Right ventricle myocardium superior (tissue), 1 donor: ENCODE measurements around the gene ADAM12. TPM values are rescaled to one million over a fixed set of nuclear protein-coding genes. Genes with fewer than 3 reads are reported as not detected.

Source experiments
- ATAC-seq: fragments of 200-7000 bp; cut with Tn5 transposase; one replicate; pipeline ENCODE4 v1.9.1; 2020; ENCODE audit warnings: mild to moderate bottlenecking; ENCODE audit not compliant: poor library complexity
- DNase-seq: peaks from one replicate; pipeline ENCODE4 v3.0.0-alpha.2; 2020
- intact Hi-C: fragments of 100-400 bp; cut with DNase I; formaldehyde crosslinking; loops from one replicate; pipeline ENCODE4 v1.11.2; 2022
- total RNA-seq: library from RNA; stranded (reverse); fragmentation: NEBNext Ultra II Directional; extraction: Animal tissue kit (Norgen Biotek cat#: 25700); gene quantifications from one replicate; pipeline ENCODE4 v1.2.1, GENCODE V29; 2021
- donor health status: DM: no; HTN: yes; CAD: no; lungs with severe emphysema.

The ADAM12 gene
- total RNA-seq, 1 donor from 2014 or later, result 0.38 TPM

- intact Hi-C loops, result no loop called here
- DNase-seq (no peak), ATAC-seq (no peak)
These were observed 46.8 kb downstream of the ADAM12 start for GRCh38 chr10:126341491-126341890.

- intact Hi-C loops, result no loop called here
- ATAC-seq, result no peak
- no peak for DNase-seq
These were observed 50.9 kb downstream of the ADAM12 start for GRCh38 chr10:126337251-126337810.

- intact Hi-C loops, result no loop called here
- ATAC-seq (no peak), DNase-seq (no peak)
These were observed 51.5 kb downstream of the ADAM12 start for GRCh38 chr10:126336801-126337200.

GRCh38 chr10:126334272-126334671, 54.0 kb downstream of the ADAM12 start:
- intact Hi-C loops, result no loop called here
- no peak for ATAC-seq
- DNase-seq, result no peak

- ATAC-seq (no peak), DNase-seq (no peak)
- intact Hi-C loops, result no loop called here
These were observed 55.7 kb downstream of the ADAM12 start for GRCh38 chr10:126332576-126332975.

GRCh38 chr10:126331101-126331500, 57.2 kb downstream of the ADAM12 start:
- intact Hi-C loops, result no loop called here
- no peak for DNase-seq
- no peak for ATAC-seq

GRCh38 chr10:126324826-126325225, 63.5 kb downstream of the ADAM12 start:
- ATAC-seq (no peak), DNase-seq (no peak)
- intact Hi-C loops, result no loop called here

- no peak for DNase-seq
- no peak for ATAC-seq
- intact Hi-C loops, result no loop called here
These were observed 66.8 kb downstream of the ADAM12 start for GRCh38 chr10:126321440-126321839.

GRCh38 chr10:126317751-126318150, 70.5 kb downstream of the ADAM12 start:
- intact Hi-C loops, result no loop called here
- no peak for ATAC-seq

GRCh38 chr10:126315494-126316177, 72.6 kb downstream of the ADAM12 start:
- DNase-seq, result no peak
- intact Hi-C loops, result no loop called here
- no peak for ATAC-seq

More at GRCh38 chr10:126317751-126318150, 70.5 kb downstream of the ADAM12 start:
- DNase-seq, result no peak

- no peak for DNase-seq
- no peak for ATAC-seq
- intact Hi-C loops, result no loop called here
These were observed 73.3 kb downstream of the ADAM12 start for GRCh38 chr10:126314863-126315493.

- ATAC-seq (no peak), DNase-seq (no peak)
- intact Hi-C loops, result no loop called here
These were observed 76.1 kb downstream of the ADAM12 start for GRCh38 chr10:126312167-126312566.

- DNase-seq (no peak), ATAC-seq (no peak)
- intact Hi-C loops, result loop anchor here (10.0 kb wide), 1 partner anchor 325 kb away; no protein-coding TSS in a partner anchor
These were observed 78.9 kb downstream of the ADAM12 start for GRCh38 chr10:126309228-126309883.

- DNase-seq (no peak), ATAC-seq (no peak)
- intact Hi-C loops, result loop anchor here (10.0 kb wide), 1 partner anchor 318 kb away; no protein-coding TSS in a partner anchor
These were observed 85.2 kb downstream of the ADAM12 start for GRCh38 chr10:126302826-126303665.

- no peak for ATAC-seq
- intact Hi-C loops, result loop anchor here (10.0 kb wide), 1 partner anchor 318 kb away; no protein-coding TSS in a partner anchor
- DNase-seq, result no peak
These were observed 85.9 kb downstream of the ADAM12 start for GRCh38 chr10:126302476-126302756.

- intact Hi-C loops, result loop anchor here (10.0 kb wide), 1 partner anchor 317 kb away; no protein-coding TSS in a partner anchor
- DNase-seq, result no peak
- no peak for ATAC-seq
These were observed 86.4 kb downstream of the ADAM12 start for GRCh38 chr10:126301701-126302475.

GRCh38 chr10:126294451-126294850, 93.8 kb downstream of the ADAM12 start:
- intact Hi-C loops, result no loop called here
- ATAC-seq, result no peak

GRCh38 chr10:126290232-126290631, 98.0 kb downstream of the ADAM12 start:
- intact Hi-C loops, result no loop called here
- DNase-seq (no peak), ATAC-seq (no peak)

More at GRCh38 chr10:126294451-126294850, 93.8 kb downstream of the ADAM12 start:
- DNase-seq, result no peak
